IMR-90 (cell line): ENCODE results near the gene GCDH. TPM values are rescaled to one million over a fixed set of nuclear protein-coding genes. Genes with fewer than 3 reads are reported as not detected.

Source experiments
- ATAC-seq: fragments of 200-7000 bp; cut with Tn5 transposase; 2 replicates; pipeline ENCODE4 v1.9.1; 2020; ENCODE audit warnings: low read depth, mild to moderate bottlenecking, moderate library complexity
- BruUV-seq: library from RNA; stranded (reverse); fragments of 400-500 nt; replicated peaks from 2 replicates; lab custom pipeline; 2021; lab: Mats Ljungman, UMichigan
- CTCF ChIA-PET: fragments of 300-600 bp; formaldehyde crosslinking; extraction: SDS; loops from one replicate; lab custom pipeline; 2021; ENCODE audit warnings: antibody characterized with exemption; lab: Yijun Ruan, JAX
- POLR2A ChIA-PET: fragments of 300-600 bp; sonication (Branson Sonifier 250); formaldehyde crosslinking; loops from one replicate; lab custom pipeline; 2022; ENCODE audit warnings: antibody characterized with exemption; ENCODE audit not compliant: unreplicated experiment; lab: Charles Lee
- DNase-seq: peaks from one replicate; pipeline ENCODE4 v3.0.0; 2013
- H2AFZ ChIP-seq: replicated peaks from 2 replicates; pipeline ENCODE3; 2013; ENCODE audit warnings: low read length, mild to moderate bottlenecking; ENCODE audit not compliant: poor library complexity
- H2AK5ac ChIP-seq: 2 replicates; pipeline ENCODE4 v1.6.1; 2013; ENCODE audit warnings: low read depth, low read length, inconsistent platforms
- H2AK9ac ChIP-seq: replicated peaks from 2 replicates; pipeline ENCODE3; 2013; ENCODE audit warnings: mild to moderate bottlenecking, low read depth, low read length, moderate library complexity; ENCODE audit not compliant: poor library complexity
- H2BK120ac ChIP-seq: 2 replicates; pipeline ENCODE4 v1.6.1; 2013; ENCODE audit warnings: low read depth, low read length, inconsistent platforms
- H2BK15ac ChIP-seq: 3 replicates; pipeline ENCODE4 v1.6.1; 2013; ENCODE audit warnings: low read depth, low read length, inconsistent platforms
- H2BK20ac ChIP-seq: 2 replicates; pipeline ENCODE4 v1.6.1; 2013; ENCODE audit warnings: low read depth, mild to moderate bottlenecking, inconsistent platforms, low read length, moderate library complexity
- H2BK5ac ChIP-seq: 2 replicates; pipeline ENCODE4 v1.6.1; 2013; ENCODE audit warnings: mild to moderate bottlenecking, low read depth, low read length, inconsistent platforms; ENCODE audit not compliant: poor library complexity, severe bottlenecking
- H3K14ac ChIP-seq: replicated peaks from 2 replicates; pipeline ENCODE4 v1.6.1; 2013; ENCODE audit warnings: low read depth, low read length, inconsistent platforms
- H3K18ac ChIP-seq: 2 replicates; pipeline ENCODE4 v1.6.1; 2013; ENCODE audit warnings: low read depth, low read length, control low read depth
- H3K23ac ChIP-seq: 2 replicates; pipeline ENCODE4 v1.6.1; 2013; ENCODE audit warnings: low read depth, low read length, inconsistent platforms
- H3K27ac ChIP-seq: 2 replicates; pipeline ENCODE4 v1.5.1; 2013; ENCODE audit warnings: mild to moderate bottlenecking, control low read depth, low read length; ENCODE audit not compliant: insufficient read depth
- H3K27me3 ChIP-seq: 2 replicates; pipeline ENCODE4 v1.6.1; 2013; ENCODE audit warnings: low read length; ENCODE audit not compliant: control insufficient read depth, insufficient read depth
- H3K36me3 ChIP-seq: 2 replicates; pipeline ENCODE4 v1.6.1; 2013; ENCODE audit warnings: low read length, mixed read lengths; ENCODE audit not compliant: control insufficient read depth, insufficient read depth
- H3K4ac ChIP-seq: 2 replicates; pipeline ENCODE4 v1.6.1; 2013; ENCODE audit warnings: low read depth, low read length, inconsistent platforms
- H3K4me1 ChIP-seq: 2 replicates; pipeline ENCODE4 v1.6.1; 2013; ENCODE audit warnings: low read length, mixed read lengths; ENCODE audit not compliant: control insufficient read depth, insufficient read depth
- H3K4me2 ChIP-seq: 2 replicates; pipeline ENCODE4 v1.6.1; 2013; ENCODE audit warnings: low read depth, mild to moderate bottlenecking, control low read depth, low read length, moderate library complexity
- H3K4me3 ChIP-seq: 2 replicates; pipeline ENCODE4 v1.5.1; 2013; ENCODE audit warnings: low read depth, mild to moderate bottlenecking, control low read depth, low read length, moderate library complexity; ENCODE audit not compliant: insufficient read depth
- H3K56ac ChIP-seq: 2 replicates; pipeline ENCODE4 v1.6.1; 2013; ENCODE audit warnings: low read length, inconsistent platforms; ENCODE audit not compliant: insufficient read depth; ENCODE audit errors: extremely low read depth
- H3K79me1 ChIP-seq, 2 experiments: 2 replicates each; pipeline ENCODE4 v1.6.1; 2013; ENCODE audit warnings: low read length in 2 of 2, inconsistent platforms in 1 of 2, low read depth in 1 of 2
- H3K9ac ChIP-seq: 2 replicates; pipeline ENCODE4 v1.6.1; 2013; ENCODE audit warnings: low read depth, low read length, control low read depth
- H3K9me1 ChIP-seq: 2 replicates; pipeline ENCODE4 v1.6.1; 2013; ENCODE audit warnings: low read length, inconsistent platforms; ENCODE audit not compliant: insufficient read depth
- H3K9me3 ChIP-seq: 2 replicates; pipeline ENCODE4 v1.6.1; 2013; ENCODE audit warnings: low read length; ENCODE audit not compliant: control insufficient read depth, insufficient read depth
- H4K20me1 ChIP-seq: 2 replicates; pipeline ENCODE4 v1.6.1; 2013; ENCODE audit warnings: low read length, inconsistent platforms; ENCODE audit not compliant: insufficient read depth
- H4K5ac ChIP-seq: 2 replicates; pipeline ENCODE4 v1.6.1; 2013; ENCODE audit warnings: mild to moderate bottlenecking, low read depth, low read length, control low read depth
- H4K8ac ChIP-seq, 2 experiments: 2 replicates each; pipeline ENCODE4 v1.6.1; 2013; ENCODE audit warnings: low read depth in 2 of 2, low read length in 2 of 2, control low read depth in 1 of 2, inconsistent platforms in 1 of 2
- H4K91ac ChIP-seq: 2 replicates; pipeline ENCODE4 v1.6.1; 2013; ENCODE audit warnings: low read depth, low read length, inconsistent platforms; ENCODE audit not compliant: insufficient read depth
- CEBPB ChIP-seq: IDR thresholded peaks from 2 replicates; pipeline ENCODE4 v1.6.1; 2012; ENCODE audit warnings: low read depth, low read length, improper control_type of control experiment
- ELK1 ChIP-seq: fragments of 150-350 bp; IDR thresholded peaks from 2 replicates; pipeline ENCODE4 v1.6.1; 2016; ENCODE audit warnings: low read depth, mild to moderate bottlenecking, low read length, moderate library complexity, borderline replicate concordance
- MAFK ChIP-seq: IDR thresholded peaks from 2 replicates; pipeline ENCODE4 v1.6.1; 2012; ENCODE audit warnings: low read depth, low read length, improper control_type of control experiment
- MAZ ChIP-seq: IDR thresholded peaks from 2 replicates; pipeline ENCODE4 v1.6.1; 2012; ENCODE audit warnings: low read depth, mild to moderate bottlenecking, low read length, improper control_type of control experiment, moderate library complexity, borderline replicate concordance
- POLR2A ChIP-seq: IDR thresholded peaks from 2 replicates; pipeline ENCODE4 v1.6.1; 2012; ENCODE audit warnings: mild to moderate bottlenecking, low read depth, low read length
- RFX5 ChIP-seq: IDR thresholded peaks from 2 replicates; pipeline ENCODE4 v1.8.0; 2012; ENCODE audit warnings: low read depth, mild to moderate bottlenecking, low read length, moderate library complexity
- WGBS, 2 experiments: methylation state at CpG; one replicate each; pipeline versions ENCODE4 v1.1.5 to v1.1.7; 2013; ENCODE audit warnings: missing lambda C conversion rate in 2 of 2; ENCODE audit not compliant: insufficient read length in 1 of 2; ENCODE audit errors: extremely low coverage in 2 of 2; 5-methylcytosine and 5-hydroxymethylcytosine counted together
- dilution Hi-C: fragments of 300-500 bp; cut with HindIII; formaldehyde crosslinking; loops from one replicate; pipeline ENCODE4 v1.14.3; 2018; ENCODE audit warnings: low sequenced_read_pairs; ENCODE audit not compliant: unreplicated experiment
- in situ Hi-C: fragments of 300-500 bp; cut with MboI; formaldehyde crosslinking; loops from 3 replicates; pipeline ENCODE4 v1.14.3; 2019; ENCODE audit warnings: low sequenced_read_pairs, inconsistent platforms, mixed read lengths
- intact Hi-C: fragments of 100-400 bp; cut with micrococcal nuclease; formaldehyde crosslinking; loops from 2 replicates; pipeline ENCODE4 v1.10.0; 2022
- polyA plus RNA-seq, 3 experiments: library from polyadenylated mRNA; depleted of rRNA; stranded (reverse); fragments of >200 nt; gene quantifications; 2 replicates each; pipeline ENCODE4 v1.2.3, GENCODE V29; 2012; ENCODE audit warnings: low replicate concordance in 1 of 3
- total RNA-seq: library from RNA; depleted of rRNA; stranded (reverse); fragments of >200 nt; gene quantifications from 2 replicates; pipeline ENCODE4 v1.2.3, GENCODE V29; 2012

GCDH gene
- total and polyA plus RNA-seq, 2 of the 4 experiments (the other 2 are of a cell fraction): 27.7 to 41.6 TPM

GRCh38 chr19:12922959-12923358, 32.0 kb downstream of the GCDH start:
- H2BK20ac ChIP-seq: no peak overlapping the region
- peaks cover 0 to 11% of the 10 kb centered on the region in 2 experiments; a peak in 1 of 4 replicates for H3K79me1 ChIP-seq
- in situ Hi-C loops (no loop called here), intact Hi-C loops (no loop called here), dilution Hi-C loops (no loop called here)
- H3K9ac ChIP-seq: no peak overlapping the region
- no peaks in the 10 kb centered on the region for H3K4me1 ChIP-seq
- no peak overlapping the region for H4K5ac ChIP-seq
- H2AFZ ChIP-seq: no peak overlapping the region
- H2BK15ac ChIP-seq: no peak overlapping the region
- no TSS peak for BruUV-seq
- ChIA-PET POLR2A (no interaction called here), CTCF (no interaction called here)
- 95% methylated on average over 2 of the region's 4 CpGs; no CpG with 5 or more reads in 1 of the 2 experiments for WGBS, 2 experiments
- no peak overlapping the region for H4K91ac ChIP-seq
- H3K18ac ChIP-seq: no peak overlapping the region
- H3K27me3 ChIP-seq: no peaks in the 10 kb centered on the region
- peak overlapping the region; percentile 61 for H2AK9ac ChIP-seq
- H2BK5ac ChIP-seq: no peak overlapping the region
- H3K9me3 ChIP-seq: no peaks in the 10 kb centered on the region
- no peaks in the 10 kb centered on the region for H3K9me1 ChIP-seq
- H3K4ac ChIP-seq: no peak overlapping the region
- no peak overlapping the region for H3K27ac ChIP-seq
- no peak overlapping the region for H2BK120ac ChIP-seq
- H2AK5ac ChIP-seq: no peak overlapping the region
- no peak overlapping the region for H3K4me3 ChIP-seq
- H4K8ac ChIP-seq: no peak overlapping the region
- H3K36me3 ChIP-seq: peaks cover 38% of the 10 kb centered on the region
- no peak for ATAC-seq
- no peak overlapping the region for H3K4me2 ChIP-seq
- no peak overlapping the region for H3K23ac ChIP-seq
- TF ChIP-seq RFX5: no peak
- peak; percentile 56 for TF ChIP-seq MAFK
- no peak for TF ChIP-seq ELK1
- TF ChIP-seq MAZ: no peak
- TF ChIP-seq POLR2A: no peak
- TF ChIP-seq CEBPB: no peak
- no peaks in the 10 kb centered on the region; the same call in 1 of the 2 replicates for H4K20me1 ChIP-seq
- no peak overlapping the region for H3K14ac ChIP-seq
- H3K56ac ChIP-seq: no peak overlapping the region
- DNase-seq: no peak
